T-helper 1 cell (primary cell): Measurements from ENCODE around the gene SPATA45.
"Not testable (repeated sequence)": the region's sequence is repeated elsewhere in the genome, so short reads cannot be mapped to it uniquely, and the experiment has no call there.

Source experiments
- DNase-seq, 5 donors: peaks; one replicate each; pipeline ENCODE4 v3.0.0-alpha.2; 2012 to 2020
- total RNA-seq, 4 donors: gene quantifications; one replicate each; lab custom pipeline; 2026; lab: John Stamatoyannopoulos, UW

The SPATA45 gene
- 0 reads per million in 4 donors for total RNA-seq

- DNase-seq: no peak
Measured at GRCh38 chr1:212847549-212847948, at the start of gene SPATA45. SPATA45 (minus strand) TSS chr1:212847649; CDS start chr1:212836149, 11,500 bp downstream.

- no peak for DNase-seq
Measured at GRCh38 chr1:212892108-212892507, 44.7 kb upstream of the SPATA45 start.

GRCh38 chr1:212884592-212884991 lies 37.1 kb upstream of the SPATA45 start:
- no peak for DNase-seq

- DNase-seq: no peak
Measured at GRCh38 chr1:212879947-212880690, 32.7 kb upstream of the SPATA45 start.

GRCh38 chr1:212878418-212878817 lies 31.0 kb upstream of the SPATA45 start:
- no peak for DNase-seq

GRCh38 chr1:212873518-212873917 lies 26.1 kb upstream of the SPATA45 start:
- no peak for DNase-seq

GRCh38 chr1:212871976-212872375 lies 24.5 kb upstream of the SPATA45 start:
- DNase-seq: no peak

- no peak for DNase-seq
Measured at GRCh38 chr1:212867192-212867591, 19.7 kb upstream of the SPATA45 start.

- no peak for DNase-seq
Measured at GRCh38 chr1:212864201-212864600, 16.8 kb upstream of the SPATA45 start.

GRCh38 chr1:212863345-212863744 lies 15.9 kb upstream of the SPATA45 start:
- not testable (repeated sequence) for DNase-seq

- DNase-seq: no peak
Measured at GRCh38 chr1:212862111-212862690, 14.8 kb upstream of the SPATA45 start.

- no peak for DNase-seq
Measured at GRCh38 chr1:212860713-212861581, 13.5 kb upstream of the SPATA45 start.

- DNase-seq: peak in 2 of 5 donors; percentile 12 to 30
Measured at GRCh38 chr1:212858461-212859265, 11.2 kb upstream of the SPATA45 start.

- peak; percentile 77 to 96 (median 80) for DNase-seq
Measured at GRCh38 chr1:212857992-212858460, 10.6 kb upstream of the SPATA45 start, which contains the start of gene FLVCR1. FLVCR1 (plus strand) TSS chr1:212858275; CDS start chr1:212858453, 178 bp downstream.

GRCh38 chr1:212856755-212857154 lies 9.3 kb upstream of the SPATA45 start:
- no peak for DNase-seq

GRCh38 chr1:212853658-212854057 lies 6.2 kb upstream of the SPATA45 start:
- DNase-seq: no peak

- DNase-seq: no peak
Measured at GRCh38 chr1:212852105-212852688, 4.7 kb upstream of the SPATA45 start.

- DNase-seq: not testable (repeated sequence)
Measured at GRCh38 chr1:212844521-212844920, 2.9 kb downstream of the SPATA45 start.

- DNase-seq: no peak
Measured at GRCh38 chr1:212838145-212838544, 9.3 kb downstream of the SPATA45 start.

GRCh38 chr1:212833211-212834207 lies 13.9 kb downstream of the SPATA45 start:
- not testable (repeated sequence) for DNase-seq
